ENCODE data around the gene GPR157. TPM values are rescaled to one million over a fixed set of nuclear protein-coding genes. Genes with fewer than 3 reads are reported as not detected.

The GPR157 gene
- total and polyA plus RNA-seq, 8 donors: 15.2 to 36.5 (median 22.9) TPM

- H3K27me3 ChIP-seq: no peaks in the 10 kb centered on the region
- H3K4me3 ChIP-seq: no peak overlapping the region
- H3K9me3 ChIP-seq: no peaks in the 10 kb centered on the region
- TF ChIP-seq CTCF (IDR thresholded peaks at IDR 0.05): no peak
- H3K36me3 ChIP-seq: no peaks in the 10 kb centered on the region
- intact Hi-C loops (cut with DNase I): no loop called here
- no peak overlapping the region for H3K27ac ChIP-seq
- ATAC-seq (no peak), DNase-seq (no peak)
- H3K4me1 ChIP-seq: peaks cover 0 to 14% of the 10 kb centered on the region in 2 donors
Observed at GRCh38 chr1:9057851-9058250, 71.1 kb downstream of the GPR157 start.

- no peak for ATAC-seq
- intact Hi-C loops (cut with DNase I): no loop called here
- H3K27me3 ChIP-seq: no peaks in the 10 kb centered on the region
- no peaks in the 10 kb centered on the region for H3K9me3 ChIP-seq
- no peaks in the 10 kb centered on the region for H3K4me1 ChIP-seq
- no peak overlapping the region for H3K27ac ChIP-seq
- H3K36me3 ChIP-seq: no peaks in the 10 kb centered on the region
- TF ChIP-seq CTCF (IDR thresholded peaks at IDR 0.05): no peak
- DNase-seq: no peak
- H3K4me3 ChIP-seq: no peak overlapping the region
Observed at GRCh38 chr1:9052272-9053049, 76.4 kb downstream of the GPR157 start.

- Histone ChIP-seq H3K27me3 (no peaks in the 10 kb centered on the region), H3K27ac (no peak overlapping the region), H3K4me1 (no peaks in the 10 kb centered on the region), H3K36me3 (no peaks in the 10 kb centered on the region), H3K4me3 (no peak overlapping the region), H3K9me3 (no peaks in the 10 kb centered on the region)
- ATAC-seq (no peak), DNase-seq (no peak)
- TF ChIP-seq CTCF (IDR thresholded peaks at IDR 0.05): no peak
- intact Hi-C loops (cut with DNase I): no loop called here
Observed at GRCh38 chr1:9051379-9051778, 77.5 kb downstream of the GPR157 start.

GRCh38 chr1:9050803-9051202 lies 78.1 kb downstream of the GPR157 start:
- no peak overlapping the region for H3K27ac ChIP-seq

More at GRCh38 chr1:9050803-9051202, 78.1 kb downstream of the GPR157 start:
- H3K4me3 ChIP-seq: no peak overlapping the region
- H3K36me3 ChIP-seq: no peaks in the 10 kb centered on the region
- intact Hi-C loops (cut with DNase I): no loop called here
- no peaks in the 10 kb centered on the region for H3K9me3 ChIP-seq
- no peaks in the 10 kb centered on the region for H3K27me3 ChIP-seq
- H3K4me1 ChIP-seq: no peaks in the 10 kb centered on the region
- TF ChIP-seq CTCF (IDR thresholded peaks at IDR 0.05): no peak
- DNase-seq: no peak
- ATAC-seq: no peak

Other genes starting within 250 kb of the GPR157 start
- not detected for gene CA6, start 183.2 kb downstream of the GPR157 start, total RNA-seq
- gene CA6, start 183.2 kb downstream of the GPR157 start, polyA plus RNA-seq (ENCODE audit: insufficient read length in 6 of 6): under 1 TPM in 5 of 6 donors, not detected in 1; 0.11 to 0.25 (median 0.18) TPM
- gene SLC2A7, start 102.7 kb downstream of the GPR157 start, total RNA-seq: under 1 TPM in 1 of 2 donors, not detected in 1; 0.18 TPM
- gene SLC2A7, start 102.7 kb downstream of the GPR157 start, polyA plus RNA-seq (ENCODE audit: insufficient read length in 6 of 6): under 1 TPM in 1 of 6 donors, not detected in 5; 0.15 TPM
- gene SLC2A5, start 59.5 kb downstream of the GPR157 start, total RNA-seq: 1 to 10 TPM; 1.4 to 1.6 TPM
- 1 to 10 TPM in 3 of 6 donors, under 1 TPM in 3; 0.52 to 1.4 (median 0.95) TPM for gene SLC2A5, start 59.5 kb downstream of the GPR157 start, polyA plus RNA-seq (ENCODE audit: insufficient read length in 6 of 6)
- gene H6PD, start 105.7 kb upstream of the GPR157 start, total RNA-seq: 10 to 100 TPM; 33.0 to 42.6 TPM
- gene H6PD, start 105.7 kb upstream of the GPR157 start, polyA plus RNA-seq (ENCODE audit: insufficient read length in 6 of 6): 10 to 100 TPM; 49.8 to 63.0 (median 56.0) TPM
- 10 to 100 TPM; 24.7 to 39.4 TPM for gene SPSB1, start 163.8 kb upstream of the GPR157 start, total RNA-seq
- 1 to 10 TPM; 6.1 to 9.2 (median 6.9) TPM for gene SPSB1, start 163.8 kb upstream of the GPR157 start, polyA plus RNA-seq (ENCODE audit: insufficient read length in 6 of 6)

Data from left lung (tissue), 10 donors.